H1 (cell line): ENCODE measurements around the gene HMCN1. TPM values are rescaled to one million over a fixed set of nuclear protein-coding genes. Genes with fewer than 3 reads are reported as not detected.

Experiments used
- CTCF ChIA-PET: fragments of 300-600 bp; sonication (Branson Sonifier 250); formaldehyde crosslinking; loops from one replicate; lab custom pipeline; 2021; ENCODE audit not compliant: partially characterized antibody; lab: Charles Lee
- POLR2A ChIA-PET: fragments of 300-600 bp; sonication (Branson Sonifier 250); formaldehyde crosslinking; loops from one replicate; lab custom pipeline; 2021; ENCODE audit warnings: inconsistent platforms; ENCODE audit not compliant: partially characterized antibody; lab: Charles Lee
- DNase-seq, 2 experiments: peaks; one replicate each; pipeline versions ENCODE4 v3.0.0 to v3.0.0-alpha.2; 2010 to 2022; ENCODE audit warnings: low spot score in 2 of 2, low read depth in 1 of 2, mixed read lengths in 1 of 2
- FAIRE-seq: peaks from 2 replicates; lab custom pipeline; 2011; peaks lifted over from hg19 to GRCh38; lab: Jason Lieb, UNC
- H2AFZ ChIP-seq: 2 replicates; pipeline ENCODE4 v1.8.1; 2012; ENCODE audit warnings: low read length, inconsistent platforms
- H2AK5ac ChIP-seq: 2 replicates; pipeline ENCODE4 v1.6.1; 2013; ENCODE audit warnings: low read depth, low read length
- H2BK120ac ChIP-seq: replicated peaks from 2 replicates; pipeline ENCODE3; 2013; ENCODE audit warnings: low read depth, low read length, inconsistent platforms
- H2BK12ac ChIP-seq: 2 replicates; pipeline ENCODE4 v1.6.1; 2013; ENCODE audit warnings: low read depth, low read length
- H2BK15ac ChIP-seq: 2 replicates; pipeline ENCODE4 v1.6.1; 2013; ENCODE audit warnings: low read length
- H2BK20ac ChIP-seq: 2 replicates; pipeline ENCODE4 v1.6.1; 2013; ENCODE audit warnings: low read length
- H2BK5ac ChIP-seq: 2 replicates; pipeline ENCODE4 v1.6.1; 2013; ENCODE audit warnings: low read depth, low read length
- H3K14ac ChIP-seq: 2 replicates; pipeline ENCODE4 v1.6.1; 2013; ENCODE audit warnings: inconsistent platforms; ENCODE audit not compliant: insufficient read length
- H3K18ac ChIP-seq: 2 replicates; pipeline ENCODE4 v1.6.1; 2013; ENCODE audit warnings: low read length; ENCODE audit errors: extremely low read depth
- H3K23ac ChIP-seq: 2 replicates; pipeline ENCODE4 v1.6.1; 2013; ENCODE audit warnings: inconsistent platforms; ENCODE audit not compliant: insufficient read length
- H3K23me2 ChIP-seq: 2 replicates; pipeline ENCODE4 v1.6.1; 2013; ENCODE audit warnings: low read depth, low read length
- H3K27ac ChIP-seq: 2 replicates; pipeline ENCODE4 v1.6.1; 2011; ENCODE audit warnings: low read depth, low read length, inconsistent platforms
- H3K27me3 ChIP-seq, 4 experiments: replicated peaks in 1 of 4; 1 replicate in 1 of 4; 2 replicates in 3 of 4; pipeline versions ENCODE4 v1.6.1 to v1.8.1; 2011 to 2013; ENCODE audit warnings: low read length in 3 of 4, mild to moderate bottlenecking in 3 of 4, inconsistent platforms in 2 of 4, mixed read lengths in 2 of 4, moderate library complexity in 1 of 4; ENCODE audit not compliant: control insufficient read depth in 3 of 4, insufficient read depth in 3 of 4; ENCODE audit errors: extremely low read depth in 1 of 4
- H3K36me3 ChIP-seq, 4 experiments: 2 replicates each; pipeline versions ENCODE4 v1.6.1 to v1.8.1; 2011 to 2013; ENCODE audit warnings: mild to moderate bottlenecking in 4 of 4, low read length in 3 of 4, moderate library complexity in 2 of 4, control low read depth in 1 of 4, inconsistent platforms in 1 of 4; ENCODE audit not compliant: insufficient read depth in 4 of 4, control insufficient read depth in 2 of 4
- H3K4ac ChIP-seq: replicated peaks from 2 replicates; pipeline ENCODE3; 2013; ENCODE audit warnings: low read length, low read depth, mixed read lengths, inconsistent platforms; ENCODE audit not compliant: insufficient read length
- H3K4me1 ChIP-seq, 4 experiments: replicated peaks in 1 of 4; 1 replicate in 1 of 4; 2 replicates in 3 of 4; pipeline versions ENCODE4 v1.6.1 to v1.8.1; 2011 to 2013; ENCODE audit warnings: low read length in 3 of 4, inconsistent platforms in 2 of 4, mixed read lengths in 1 of 4; ENCODE audit not compliant: insufficient read depth in 4 of 4, control insufficient read depth in 3 of 4
- H3K4me2 ChIP-seq, 2 experiments: 2 replicates each; pipeline versions ENCODE4 v1.6.1 to v1.8.1; 2011 to 2013; ENCODE audit warnings: low read depth in 2 of 2, low read length in 2 of 2, control low read depth in 1 of 2, inconsistent platforms in 1 of 2, mild to moderate bottlenecking in 1 of 2; ENCODE audit not compliant: insufficient read depth in 1 of 2
- H3K4me3 ChIP-seq, 4 experiments: fragments of 200-600, 300-600 bp in 1 of 4; sonication (generic), shearing (Covaris generic), sonication (Bioruptor Twin) in 1 of 4; 2 replicates each; pipeline versions ENCODE4 v1.5.1 to v1.8.1; 2011 to 2016; ENCODE audit warnings: low read length in 4 of 4, low read depth in 3 of 4, control low read depth in 2 of 4, inconsistent platforms in 2 of 4, mild to moderate bottlenecking in 2 of 4, mixed read lengths in 1 of 4, moderate library complexity in 1 of 4; ENCODE audit not compliant: insufficient read depth in 2 of 4; ENCODE audit errors: extremely low read depth in 1 of 4
- H3K56ac ChIP-seq: replicated peaks from 2 replicates; pipeline ENCODE3; 2013; ENCODE audit warnings: low read depth, mild to moderate bottlenecking, mixed read lengths, low read length, inconsistent platforms; ENCODE audit not compliant: insufficient read length
- H3K79me1 ChIP-seq: 2 replicates; pipeline ENCODE4 v1.6.1; 2013; ENCODE audit warnings: low read depth, low read length, control low read depth
- H3K79me2 ChIP-seq, 2 experiments: 2 replicates each; pipeline versions ENCODE4 v1.6.1 to v1.8.1; 2012 to 2013; ENCODE audit warnings: low read length in 2 of 2, mild to moderate bottlenecking in 2 of 2, inconsistent platforms in 1 of 2; ENCODE audit not compliant: insufficient read depth in 2 of 2, control insufficient read depth in 1 of 2
- H3K9ac ChIP-seq, 4 experiments: replicated peaks in 1 of 4; 1 replicate in 1 of 4; 2 replicates in 3 of 4; pipeline versions ENCODE4 v1.6.1 to v1.8.1; 2011 to 2013; ENCODE audit warnings: low read depth in 3 of 4, low read length in 3 of 4, control low read depth in 2 of 4, mild to moderate bottlenecking in 2 of 4, moderate library complexity in 2 of 4, inconsistent platforms in 1 of 4; ENCODE audit errors: extremely low read depth in 1 of 4
- H3K9me3 ChIP-seq, 2 experiments: 2 replicates each; pipeline versions ENCODE4 v1.6.1 to v1.8.1; 2012 to 2013; ENCODE audit warnings: mild to moderate bottlenecking in 2 of 2, moderate library complexity in 2 of 2, control low read depth in 1 of 2, inconsistent platforms in 1 of 2, low read depth in 1 of 2, low read length in 1 of 2, mixed read lengths in 1 of 2; ENCODE audit not compliant: insufficient read depth in 2 of 2
- H4K20me1 ChIP-seq, 2 experiments: replicated peaks in 1 of 2; 2 replicates each; pipeline versions ENCODE3 to v1.8.1; 2011 to 2013; ENCODE audit warnings: inconsistent platforms in 2 of 2, low read length in 2 of 2, mild to moderate bottlenecking in 1 of 2; ENCODE audit not compliant: insufficient read depth in 2 of 2, control insufficient read depth in 1 of 2
- H4K5ac ChIP-seq: 2 replicates; pipeline ENCODE4 v1.6.1; 2013; ENCODE audit warnings: low read length, low read depth, mixed read lengths, inconsistent platforms; ENCODE audit not compliant: insufficient read length
- H4K8ac ChIP-seq: 2 replicates; pipeline ENCODE4 v1.8.0; 2013; ENCODE audit warnings: mild to moderate bottlenecking, moderate library complexity, low read length, inconsistent platforms; ENCODE audit not compliant: insufficient read depth; ENCODE audit errors: extremely low read depth
- H4K91ac ChIP-seq: replicated peaks from 2 replicates; pipeline ENCODE3; 2013; ENCODE audit warnings: low read length, mixed read lengths, inconsistent platforms; ENCODE audit not compliant: insufficient read length
- ASH2L ChIP-seq: fragments of 200-600, 300-600 bp; sonication (generic); IDR thresholded peaks from one replicate; pipeline ENCODE4 v1.7.1; 2017; ENCODE audit warnings: low read length
- BRCA1 ChIP-seq: IDR thresholded peaks from 2 replicates; pipeline ENCODE4 v1.6.1; 2012; ENCODE audit warnings: low read depth, low read length, improper control_type of control experiment
- CEBPB ChIP-seq: IDR thresholded peaks from 2 replicates; pipeline ENCODE4 v1.6.1; 2012; ENCODE audit warnings: low read depth, low read length
- E2F6 ChIP-seq: IDR thresholded peaks from 2 replicates; pipeline ENCODE4 v1.6.1; 2012; ENCODE audit warnings: inconsistent platforms
- KDM1A ChIP-seq: fragments of 200-600, 300-600 bp; sonication (generic); IDR thresholded peaks from 2 replicates; pipeline ENCODE4 v1.7.1; 2016; ENCODE audit warnings: mild to moderate bottlenecking, low read length, borderline replicate concordance
- KDM5A ChIP-seq: fragments of 200-600 bp; IDR thresholded peaks from 2 replicates; pipeline ENCODE4 v1.7.1; 2012; ENCODE audit warnings: mild to moderate bottlenecking, low read length, inconsistent platforms, mixed read lengths
- MAFK ChIP-seq: IDR thresholded peaks from 2 replicates; pipeline ENCODE4 v1.6.1; 2012; ENCODE audit warnings: low read depth, mild to moderate bottlenecking, improper control_type of control experiment, low read length
- NRF1 ChIP-seq: IDR thresholded peaks from 2 replicates; pipeline ENCODE4 v1.6.1; 2011; ENCODE audit warnings: mild to moderate bottlenecking, low read depth, low read length, improper control_type of control experiment
- POLR2A ChIP-seq, 2 experiments: IDR thresholded peaks; 1 replicate in 1 of 2; 2 replicates in 1 of 2; pipeline ENCODE4 v1.6.1; 2011; ENCODE audit warnings: low read depth in 2 of 2, low read length in 2 of 2, mild to moderate bottlenecking in 2 of 2; ENCODE audit errors: control extremely low read depth in 1 of 2
- POLR2AphosphoS5 ChIP-seq: IDR thresholded peaks from 2 replicates; pipeline ENCODE4 v1.6.1; 2011; ENCODE audit warnings: low read depth, low read length
- SP4 ChIP-seq: IDR thresholded peaks from 2 replicates; pipeline ENCODE4 v1.6.1; 2012; ENCODE audit warnings: low read length, inconsistent platforms
- TAF1 ChIP-seq: IDR thresholded peaks from 2 replicates; pipeline ENCODE4 v1.6.1; 2011; ENCODE audit warnings: mild to moderate bottlenecking, low read depth, low read length
- TAF7 ChIP-seq: optimal IDR thresholded peaks from 2 replicates; pipeline ENCODE3; 2011; ENCODE audit warnings: low read depth, mild to moderate bottlenecking, inconsistent platforms, low read length, moderate library complexity, borderline replicate concordance
- whole genome bisulfite sequencing, 2 experiments: shearing (Covaris generic) in 1 of 2; methylation state at CpG; one replicate each; pipeline versions ENCODE4 v1.1.6 to v1.1.7; 2013 to 2015; ENCODE audit warnings: low lambda C conversion rate in 2 of 2, mixed read lengths in 2 of 2, inconsistent platforms in 1 of 2, low coverage in 1 of 2, missing lambda C conversion rate in 1 of 2; ENCODE audit not compliant: insufficient replicate concordance in 2 of 2, insufficient coverage in 1 of 2, insufficient read length in 1 of 2; ENCODE audit errors: extremely low coverage in 1 of 2, missing lambda C conversion rate in 1 of 2; 5-methylcytosine and 5-hydroxymethylcytosine counted together
- polyA plus RNA-seq, 7 experiments: library from polyadenylated mRNA; depleted of rRNA in 3 of 7; stranded (reverse) in 5 of 7; unstranded in 2 of 7; fragments of >200 nt in 5 of 7; fragments of 200-250 nt in 2 of 7; gene quantifications; 1 replicate in 5 of 7; 2 replicates in 1 of 7; 4 replicates in 1 of 7; pipeline versions ENCODE4 v1.2.1 to v1.2.3, GENCODE V29; 2011 to 2013; ENCODE audit warnings: missing spikeins in 2 of 7, mixed read lengths in 2 of 7
- total RNA-seq: library from RNA; stranded (reverse); fragmentation: NEBNext Ultra II Directional; extraction: Animal tissue kit (Norgen Biotek cat#: 25700); gene quantifications from 2 replicates; pipeline ENCODE4 v1.2.1, GENCODE V29; 2021

Gene HMCN1
- total and polyA plus RNA-seq, 2 of the 8 experiments (the other 6 are each of a cell fraction or from before 2014, with no cell fraction given), result 13.8 to 14.6 TPM

GRCh38 chr1:185857442-185857841, 123.3 kb downstream of the HMCN1 start:
- Histone ChIP-seq H4K20me1 (no peaks in the 10 kb centered on the region), H4K5ac (no peak overlapping the region), H2BK12ac (no peak overlapping the region), H3K56ac (no peak overlapping the region), H2AFZ (no peak overlapping the region), H3K4ac (no peak overlapping the region), H3K9me3 (no peaks in the 10 kb centered on the region), H2BK5ac (no peak overlapping the region), H3K18ac (no peak overlapping the region), H3K27ac (no peak overlapping the region), H3K79me1 (no peaks in the 10 kb centered on the region), H3K27me3 (peaks cover 0 to 1% (median 0%) of the 10 kb centered on the region in 4 experiments; a peak in 1 of 7 replicates), H4K91ac (no peak overlapping the region), H2BK20ac (no peak overlapping the region), H3K14ac (no peak overlapping the region), H3K9ac (no peak overlapping the region), H2BK15ac (no peak overlapping the region), H3K23me2 (no peaks in the 10 kb centered on the region), H3K4me3 (no peak overlapping the region), H3K4me2 (no peak overlapping the region), H3K79me2 (no peaks in the 10 kb centered on the region), H3K36me3 (no peaks in the 10 kb centered on the region; a peak in 1 of 8 replicates), H3K4me1 (peaks cover 0 to 6% (median 1%) of the 10 kb centered on the region in 4 experiments; a peak in 1 of 7 replicates), H2BK120ac (no peak overlapping the region), H3K23ac (no peak overlapping the region), H4K8ac (no peak overlapping the region), H2AK5ac (no peak overlapping the region)
- ChIA-PET CTCF (no interaction called here), POLR2A (interaction anchor here (0.7 kb wide), 1 partner anchor 18 kb away, joined by 3 read pairs; no protein-coding TSS in a partner anchor)
- DNase-seq (no peak), FAIRE-seq (no peak)
- TF ChIP-seq CEBPB (no peak), NRF1 (no peak), TAF1 (no peak), POLR2AphosphoS5 (no peak), KDM1A (no peak), POLR2A (IDR thresholded peaks at IDR 0.05; ENCODE audit: control extremely low read depth in 1 of 2, low read depth in 2 of 2, low read length in 2 of 2) (no peak), MAFK (no peak), BRCA1 (no peak), E2F6 (no peak), TAF7 (no peak), SP4 (no peak), KDM5A (no peak), ASH2L (no peak)
- WGBS, 2 experiments, result 87% methylated on average over 2 of the region's 2 CpGs; no CpG with 5 or more reads in 1 of the 2 experiments
